GM12873 (cell line): ENCODE measurements around the gene GALNT13.
A peak's percentile ranks its signal among the peaks of the same experiment; 100 is the strongest.

Source experiments
- TF ChIP-seq, protein P1 (sequence below): IDR thresholded peaks from 2 replicates; pipeline ENCODE4 v1.5.1; 2012; ENCODE audit warnings: low read depth, mild to moderate bottlenecking, moderate library complexity, low read length, control low read depth; ENCODE audit not compliant: insufficient read depth; ENCODE audit errors: missing control alignments

The GALNT13 gene

DNA sequence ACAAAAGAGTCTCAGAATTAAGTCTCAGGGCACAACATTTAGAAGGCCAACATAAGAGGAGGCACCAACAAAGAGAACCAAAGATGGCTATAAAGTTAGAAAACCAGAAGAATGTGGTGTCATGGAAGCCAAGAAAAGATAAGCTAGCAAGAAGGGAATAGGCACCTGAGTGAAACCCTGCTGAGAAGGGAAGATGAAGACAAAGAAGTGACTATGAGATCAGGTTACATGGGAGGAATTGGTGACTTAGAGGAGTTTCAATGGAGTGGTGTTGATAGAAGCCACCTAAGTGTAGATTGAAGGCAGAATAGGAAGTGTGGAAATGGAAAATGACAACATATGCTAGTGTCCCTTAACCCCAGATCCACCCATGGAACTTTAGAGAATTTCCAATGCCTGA, 499.2 kb downstream of the GALNT13 start:
- TF ChIP-seq, protein P1, sequence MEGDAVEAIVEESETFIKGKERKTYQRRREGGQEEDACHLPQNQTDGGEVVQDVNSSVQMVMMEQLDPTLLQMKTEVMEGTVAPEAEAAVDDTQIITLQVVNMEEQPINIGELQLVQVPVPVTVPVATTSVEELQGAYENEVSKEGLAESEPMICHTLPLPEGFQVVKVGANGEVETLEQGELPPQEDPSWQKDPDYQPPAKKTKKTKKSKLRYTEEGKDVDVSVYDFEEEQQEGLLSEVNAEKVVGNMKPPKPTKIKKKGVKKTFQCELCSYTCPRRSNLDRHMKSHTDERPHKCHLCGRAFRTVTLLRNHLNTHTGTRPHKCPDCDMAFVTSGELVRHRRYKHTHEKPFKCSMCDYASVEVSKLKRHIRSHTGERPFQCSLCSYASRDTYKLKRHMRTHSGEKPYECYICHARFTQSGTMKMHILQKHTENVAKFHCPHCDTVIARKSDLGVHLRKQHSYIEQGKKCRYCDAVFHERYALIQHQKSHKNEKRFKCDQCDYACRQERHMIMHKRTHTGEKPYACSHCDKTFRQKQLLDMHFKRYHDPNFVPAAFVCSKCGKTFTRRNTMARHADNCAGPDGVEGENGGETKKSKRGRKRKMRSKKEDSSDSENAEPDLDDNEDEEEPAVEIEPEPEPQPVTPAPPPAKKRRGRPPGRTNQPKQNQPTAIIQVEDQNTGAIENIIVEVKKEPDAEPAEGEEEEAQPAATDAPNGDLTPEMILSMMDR = no peak

DNA sequence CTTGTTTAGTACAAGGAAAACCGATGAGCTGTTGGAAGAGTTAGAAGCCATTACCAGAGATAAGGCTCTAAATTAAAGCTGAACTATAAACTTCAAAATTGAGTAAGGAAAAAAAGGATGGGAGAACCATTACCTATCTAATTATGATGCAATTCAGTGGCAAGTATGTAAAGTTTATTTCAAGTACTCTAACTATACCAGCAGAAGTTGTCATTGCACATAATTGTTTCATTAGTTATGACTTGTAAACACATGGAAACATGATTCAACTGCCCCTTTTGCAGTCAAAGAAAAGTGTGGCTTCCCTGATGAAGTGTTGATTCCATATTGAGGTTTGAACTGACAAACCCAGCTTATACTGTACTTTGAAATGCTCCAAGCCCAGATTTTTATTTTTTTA, 502.7 kb downstream of the GALNT13 start:
- TF ChIP-seq, protein P1 = no peak

DNA sequence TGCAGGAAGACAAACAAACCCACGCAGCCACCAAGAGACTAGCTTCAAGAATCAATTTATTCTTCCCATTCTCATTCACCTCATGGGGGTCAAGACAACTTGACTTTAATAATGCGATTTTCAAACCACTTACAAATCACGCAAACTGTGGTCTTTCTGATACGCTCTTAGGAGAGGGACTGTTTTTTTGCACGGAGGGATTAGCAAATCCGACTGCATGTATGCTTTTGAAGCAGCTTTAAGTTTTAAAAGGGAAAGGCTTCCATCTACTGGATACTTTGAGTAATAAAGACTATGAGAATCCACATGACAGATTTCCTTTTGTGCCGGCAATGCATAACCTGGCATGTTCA, 503.8 kb downstream of the GALNT13 start:
- TF ChIP-seq, protein P1 = peak; percentile 11

DNA sequence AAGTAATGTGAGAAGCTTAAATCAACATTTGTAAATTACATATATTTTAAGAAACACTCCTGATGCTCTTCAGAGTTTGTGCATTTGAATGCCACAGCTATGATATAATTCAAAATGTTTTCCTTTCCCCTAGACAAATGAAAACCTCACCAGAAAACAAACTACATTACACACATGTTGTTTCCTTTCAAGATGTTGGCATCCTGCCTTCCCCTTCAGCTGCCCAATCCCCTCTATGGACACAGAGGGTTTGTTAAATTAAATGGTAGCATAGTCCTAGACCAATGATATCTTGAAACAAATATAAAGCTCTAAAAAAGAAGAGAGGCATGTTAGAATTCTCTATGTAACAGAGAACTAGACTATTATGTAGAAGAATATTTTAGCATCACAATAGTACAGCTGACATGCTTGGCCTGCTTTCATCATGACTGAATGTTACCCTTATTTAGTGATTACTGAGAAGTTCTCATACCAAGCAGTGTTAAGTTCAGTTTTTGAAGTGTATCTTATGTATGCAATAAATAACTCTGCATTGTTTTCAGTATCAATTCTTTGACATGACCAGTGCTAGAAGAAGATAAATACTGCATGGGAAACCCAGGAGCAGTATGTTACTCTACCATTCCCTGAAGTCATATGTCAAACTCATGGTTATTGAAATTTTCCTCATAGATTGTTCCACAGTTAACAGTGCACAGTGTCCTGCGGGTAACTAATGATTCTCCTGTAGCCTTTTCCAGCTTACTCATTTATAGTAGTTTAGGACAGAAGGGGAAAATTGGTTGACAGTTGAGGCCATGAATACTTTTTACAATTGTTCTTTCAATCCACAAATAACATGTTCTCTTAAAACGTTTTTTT, 510.4 kb downstream of the GALNT13 start:
- TF ChIP-seq, protein P1 = no peak

DNA sequence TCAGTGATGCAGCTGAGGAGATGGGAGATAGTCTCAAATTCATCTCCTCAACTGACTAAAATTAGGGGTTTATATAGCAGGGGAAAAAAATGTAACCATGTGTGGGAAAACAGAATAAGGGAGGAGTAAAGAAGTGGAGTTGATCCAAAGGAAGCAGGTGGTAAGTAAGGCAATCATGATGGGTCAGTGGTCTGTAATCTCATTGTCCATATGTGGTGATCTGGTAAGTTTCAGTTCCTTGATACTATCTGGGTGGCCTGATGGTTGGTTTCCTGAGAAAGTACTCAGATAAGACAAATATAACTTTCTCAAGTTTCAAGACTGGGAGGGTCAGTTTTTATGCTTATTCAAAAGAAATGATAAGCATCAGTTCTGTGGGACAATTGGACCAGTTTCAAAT, 514.5 kb downstream of the GALNT13 start:
- TF ChIP-seq, protein P1 = no peak

DNA sequence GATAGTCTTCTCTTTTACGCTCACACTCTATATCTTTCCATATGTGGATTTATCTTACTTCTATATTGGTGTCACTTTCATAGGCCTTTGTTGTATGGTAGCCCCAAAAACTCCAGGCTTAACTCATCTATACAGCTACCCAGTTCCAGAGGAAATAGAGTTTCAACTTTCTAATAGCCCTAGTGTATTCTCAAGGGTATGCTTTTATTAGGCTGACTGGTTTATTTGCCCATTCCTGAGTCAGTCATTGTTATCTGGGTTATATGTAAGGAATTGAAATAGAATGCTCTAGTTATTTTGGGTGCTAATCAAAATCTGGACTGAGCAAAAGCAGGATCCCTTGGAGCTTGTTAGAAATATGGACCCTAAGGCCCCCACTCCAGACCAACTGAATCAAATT, 519.3 kb downstream of the GALNT13 start:
- TF ChIP-seq, protein P1 = no peak

DNA sequence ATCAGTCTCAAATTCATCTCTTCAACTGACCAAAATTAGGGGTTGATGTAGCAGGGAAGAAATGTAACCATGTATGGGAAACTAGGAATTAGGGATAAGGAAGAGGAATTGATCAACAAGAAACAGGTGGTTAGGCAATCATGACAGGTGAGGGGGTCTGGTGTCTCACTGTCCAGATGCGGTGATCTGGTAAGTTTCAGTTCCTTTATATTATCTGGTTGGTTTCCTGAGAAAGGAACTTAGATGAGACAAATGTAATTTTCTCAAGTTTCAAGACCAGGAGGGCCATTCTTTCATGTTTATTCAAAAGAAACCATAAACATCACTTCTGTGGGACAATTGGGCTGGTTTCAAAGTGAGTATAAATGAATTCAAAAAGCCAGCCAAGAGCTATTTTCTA, 520.5 kb downstream of the GALNT13 start:
- TF ChIP-seq, protein P1 = no peak

DNA sequence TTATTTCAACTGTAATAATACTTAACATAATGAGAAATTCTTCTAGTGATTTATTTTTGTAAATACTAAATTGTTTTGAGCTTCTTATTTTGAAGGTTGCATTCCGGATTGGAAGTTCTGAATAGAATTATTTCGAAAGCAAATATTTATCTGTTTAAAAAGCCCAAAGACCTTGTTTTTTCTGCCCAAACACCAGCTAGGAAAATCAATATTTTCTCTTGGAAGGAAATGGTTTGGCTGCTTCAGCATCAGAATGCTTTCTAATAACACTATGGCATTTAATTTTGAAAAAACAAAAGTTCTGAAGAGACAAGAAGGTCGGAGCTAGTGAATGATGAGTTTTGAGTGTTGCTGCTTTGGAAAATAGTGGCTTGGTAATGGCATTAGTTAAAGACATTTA, 522.9 kb downstream of the GALNT13 start:
- TF ChIP-seq, protein P1 = no peak
